ENCODE data around the gene SPATA25. TPM values are rescaled to one million over a fixed set of nuclear protein-coding genes. Genes with fewer than 3 reads are reported as not detected.

The SPATA25 gene
- total RNA-seq, 2 experiments from 2014 or later = 0.55 to 1.2 TPM

- Mint-ChIP-seq H3K9me3 (ENCODE audit: low read depth) (no peaks in the 10 kb centered on the region), H3K4me1 (no peaks in the 10 kb centered on the region), H3K27ac (no peak overlapping the region), H3K27me3 (peaks cover 20% of the 10 kb centered on the region), H3K4me3 (no peak overlapping the region), H3K36me3 (no peaks in the 10 kb centered on the region)
- no peak for DNase-seq
- CTCF ChIA-PET = interaction anchor here (1.0 to 1.6 kb wide), 2 partner anchors 29 to 123 kb away, joined by 3 read pairs; no protein-coding TSS in a partner anchor
- ATAC-seq = no peak
These were observed 34.1 kb upstream of the SPATA25 start for GRCh38 chr20:45921337-45922189.

DNA sequence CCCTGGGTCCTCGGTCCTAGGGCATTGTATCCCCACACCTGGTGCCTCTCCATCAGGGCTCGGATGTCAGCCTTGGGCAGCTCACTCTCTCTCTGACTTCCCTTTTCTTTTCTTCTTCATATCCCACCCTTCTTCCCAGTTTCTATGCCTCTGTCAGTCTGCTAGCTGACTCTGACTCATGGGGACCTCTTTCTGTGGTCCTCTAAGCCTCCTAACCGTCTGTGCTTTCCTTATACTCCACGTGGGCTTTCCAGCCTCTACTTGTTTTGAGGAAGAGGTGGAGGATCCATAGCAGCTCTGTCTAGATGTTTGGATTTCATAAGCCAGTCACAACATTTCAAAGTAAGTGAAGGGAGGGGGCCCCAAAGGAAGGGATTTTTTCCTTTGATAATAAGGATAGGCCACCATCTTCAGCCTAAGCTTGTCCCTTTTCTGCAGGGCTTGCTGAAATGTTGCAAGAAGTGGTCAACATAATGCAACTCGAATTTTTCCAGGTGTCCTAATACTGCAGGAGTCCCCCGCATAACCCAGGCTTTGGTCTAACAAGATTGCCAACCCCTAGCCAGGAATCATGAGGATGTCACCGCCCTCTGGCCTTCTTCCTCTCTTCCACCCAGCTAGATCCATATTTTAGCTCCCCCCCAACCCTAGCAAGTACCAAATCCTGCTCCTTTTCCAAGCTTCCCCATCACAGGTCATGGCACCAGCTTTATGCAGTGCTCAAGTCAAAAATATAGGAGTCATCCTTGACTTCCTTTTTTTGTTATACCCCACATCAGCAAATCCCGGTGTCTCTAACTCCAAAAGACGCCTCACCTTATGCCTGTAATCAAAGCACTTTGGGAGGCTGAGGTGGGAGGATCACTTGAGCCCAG is 33.3 kb upstream of the SPATA25 start:
- no peak for DNase-seq
- Mint-ChIP-seq H3K36me3 (no peaks in the 10 kb centered on the region), H3K4me3 (no peak overlapping the region), H3K27ac (no peak overlapping the region), H3K9me3 (ENCODE audit: low read depth) (no peaks in the 10 kb centered on the region), H3K4me1 (no peaks in the 10 kb centered on the region), H3K27me3 (peaks cover 25% of the 10 kb centered on the region)
- ATAC-seq = no peak
- CTCF ChIA-PET = interaction anchor here (1.1 to 1.7 kb wide), 3 partner anchors 13 to 122 kb away, joined by 3 to 4 read pairs (median 3); no protein-coding TSS in a partner anchor

- ATAC-seq = no peak
- CTCF ChIA-PET = interaction anchor here (0.8 to 1.7 kb wide), 5 partner anchors 14 to 120 kb away, joined by 3 to 4 read pairs (median 3); no protein-coding TSS in a partner anchor
- H3K4me3 Mint-ChIP-seq = no peak overlapping the region
- no peak for DNase-seq
- no peaks in the 10 kb centered on the region for H3K36me3 Mint-ChIP-seq
- no peaks in the 10 kb centered on the region for H3K9me3 Mint-ChIP-seq (ENCODE audit: low read depth)
- peaks cover 28% of the 10 kb centered on the region for H3K27me3 Mint-ChIP-seq
- H3K27ac Mint-ChIP-seq = no peak overlapping the region
- no peaks in the 10 kb centered on the region for H3K4me1 Mint-ChIP-seq
These were observed 32.3 kb upstream of the SPATA25 start for GRCh38 chr20:45919542-45920399.

GRCh38 chr20:45918779-45919537 is 31.5 kb upstream of the SPATA25 start:
- H3K27ac Mint-ChIP-seq = no peak overlapping the region
- no peak overlapping the region for H3K4me3 Mint-ChIP-seq
- peaks cover 30% of the 10 kb centered on the region for H3K27me3 Mint-ChIP-seq
- no peak for ATAC-seq
- no peaks in the 10 kb centered on the region for H3K9me3 Mint-ChIP-seq (ENCODE audit: low read depth)
- peaks cover 3% of the 10 kb centered on the region for H3K4me1 Mint-ChIP-seq
- H3K36me3 Mint-ChIP-seq = no peaks in the 10 kb centered on the region
- no peak for DNase-seq
- CTCF ChIA-PET = interaction anchor here (0.8 to 1.7 kb wide), 4 partner anchors 15 to 119 kb away, joined by 3 to 4 read pairs (median 4); no protein-coding TSS in a partner anchor

GRCh38 chr20:45918182-45918737 is 30.8 kb upstream of the SPATA25 start:
- ATAC-seq (no peak), DNase-seq (no peak)
- H3K4me3 Mint-ChIP-seq = no peak overlapping the region
- no peaks in the 10 kb centered on the region for H3K36me3 Mint-ChIP-seq
- peaks cover 30% of the 10 kb centered on the region for H3K27me3 Mint-ChIP-seq
- H3K27ac Mint-ChIP-seq = no peak overlapping the region
- no peaks in the 10 kb centered on the region for H3K9me3 Mint-ChIP-seq (ENCODE audit: low read depth)
- H3K4me1 Mint-ChIP-seq = peaks cover 3% of the 10 kb centered on the region
- CTCF ChIA-PET = interaction anchor here (1.4 kb wide), 1 partner anchor 16 kb away, joined by 4 read pairs; no protein-coding TSS in a partner anchor

GRCh38 chr20:45917790-45918141 is 30.3 kb upstream of the SPATA25 start:
- ATAC-seq = no peak
- Mint-ChIP-seq H3K9me3 (ENCODE audit: low read depth) (no peaks in the 10 kb centered on the region), H3K36me3 (no peaks in the 10 kb centered on the region), H3K27me3 (peaks cover 30% of the 10 kb centered on the region), H3K4me1 (peaks cover 3% of the 10 kb centered on the region), H3K4me3 (no peak overlapping the region), H3K27ac (no peak overlapping the region)
- no peak for DNase-seq
- CTCF ChIA-PET = no interaction called here

DNA sequence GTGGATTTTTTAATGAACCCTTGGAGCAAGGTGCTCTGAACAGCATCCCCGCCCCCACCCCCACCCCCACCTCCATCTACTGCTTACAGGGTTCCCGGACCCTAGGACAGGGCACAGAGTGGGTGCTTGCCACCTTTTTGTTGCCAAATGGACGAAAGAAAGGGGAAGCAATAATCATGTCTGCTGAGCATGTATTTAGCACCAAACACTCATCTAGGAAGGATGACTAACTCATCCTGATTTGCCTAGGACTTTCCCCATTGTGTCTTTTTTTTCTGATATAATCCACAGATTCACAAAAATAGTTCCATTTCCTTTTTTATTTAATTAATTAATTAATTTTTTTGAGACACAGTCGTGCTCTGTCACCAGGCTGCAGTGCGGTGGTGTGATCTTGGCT is 25.7 kb upstream of the SPATA25 start:
- ATAC-seq (no peak), DNase-seq (no peak)
- Mint-ChIP-seq H3K9me3 (ENCODE audit: low read depth) (no peaks in the 10 kb centered on the region), H3K27me3 (peaks cover 20% of the 10 kb centered on the region), H3K4me1 (peaks cover 22% of the 10 kb centered on the region), H3K4me3 (no peak overlapping the region), H3K36me3 (no peaks in the 10 kb centered on the region), H3K27ac (no peak overlapping the region)
- CTCF ChIA-PET = no interaction called here

- no peak overlapping the region for H3K27ac Mint-ChIP-seq
- H3K9me3 Mint-ChIP-seq (ENCODE audit: low read depth) = no peaks in the 10 kb centered on the region
- DNase-seq (no peak), ATAC-seq (no peak)
- CTCF ChIA-PET = interaction anchor here (0.9 kb wide), 1 partner anchor 57 kb away, joined by 3 read pairs; no protein-coding TSS in a partner anchor
- no peaks in the 10 kb centered on the region for H3K36me3 Mint-ChIP-seq
- H3K4me3 Mint-ChIP-seq = no peak overlapping the region
- H3K27me3 Mint-ChIP-seq = peaks cover 20% of the 10 kb centered on the region
- peaks cover 22% of the 10 kb centered on the region for H3K4me1 Mint-ChIP-seq
These were observed 24.9 kb upstream of the SPATA25 start for GRCh38 chr20:45912344-45912682.

- H3K4me3 Mint-ChIP-seq = peak within 1 kb of the TSS; percentile 67
- no peaks in the 10 kb centered on the region for H3K36me3 Mint-ChIP-seq
- DNase-seq (peak; percentile 59), ATAC-seq (no peak)
- no peaks in the 10 kb centered on the region for H3K9me3 Mint-ChIP-seq (ENCODE audit: low read depth)
- peak within 1 kb of the TSS; percentile 71 for H3K27ac Mint-ChIP-seq
- CTCF ChIA-PET = interaction anchor here (0.9 to 2.5 kb wide), 3 partner anchors 12 to 102 kb away, joined by 3 to 9 read pairs (median 4); no protein-coding TSS in a partner anchor
- peaks cover 22% of the 10 kb centered on the region for H3K4me1 Mint-ChIP-seq
- peaks cover 20% of the 10 kb centered on the region for H3K27me3 Mint-ChIP-seq
These were observed 24.3 kb upstream of the SPATA25 start, which contains the start of gene PLTP for GRCh38 chr20:45911486-45912343. Gene PLTP, minus strand, starts transcription at chr20:45912155. Its CDS starts 703 bp downstream, at chr20:45911452.

DNA sequence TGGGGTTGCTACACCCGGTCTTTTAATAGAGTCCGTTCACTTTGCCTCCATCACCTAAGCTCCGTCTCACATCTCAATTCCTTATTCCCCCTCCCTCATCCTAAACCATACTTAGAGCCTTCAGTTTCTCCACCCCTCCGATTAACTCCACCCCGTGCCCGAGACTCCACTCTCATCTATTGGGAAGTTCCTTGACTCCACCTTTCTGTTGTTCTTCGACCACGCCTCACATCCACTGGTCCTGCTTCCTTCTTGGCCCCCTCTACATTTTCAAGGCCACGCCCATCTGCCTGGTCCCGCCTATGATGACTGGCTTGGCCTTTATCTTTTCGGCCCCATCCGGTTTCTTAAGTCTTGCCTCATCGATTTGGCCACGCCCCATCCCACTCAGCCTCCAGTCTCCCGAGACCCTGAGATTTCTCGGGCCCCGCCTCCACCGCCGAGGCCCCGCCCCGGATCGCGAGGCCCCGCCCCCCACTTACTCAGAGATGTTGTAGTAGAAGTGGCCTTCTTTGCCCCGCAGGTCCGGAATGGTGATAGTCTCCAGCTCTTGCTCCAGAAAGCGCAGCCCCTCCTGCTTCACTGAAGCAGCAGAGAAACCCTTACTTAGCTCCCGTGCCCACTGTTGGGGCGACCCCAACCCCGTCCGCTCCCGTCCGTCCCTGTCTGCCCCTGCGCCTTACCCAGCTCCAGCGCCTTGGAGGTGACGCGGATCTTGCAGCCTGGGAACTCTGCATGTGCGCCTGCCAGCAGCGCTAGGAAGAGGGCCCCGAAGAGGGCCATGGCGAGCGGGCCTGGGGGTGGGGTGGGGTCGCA is 23.5 kb upstream of the SPATA25 start:
- peaks cover 15% of the 10 kb centered on the region for H3K27me3 Mint-ChIP-seq
- ATAC-seq (peak; percentile 96), DNase-seq (peak; percentile 98)
- no peaks in the 10 kb centered on the region for H3K36me3 Mint-ChIP-seq
- CTCF ChIA-PET = interaction anchor here (0.7 to 2.5 kb wide), 5 partner anchors 12 to 103 kb away, joined by 3 to 9 read pairs (median 4); partner anchors contain the start of gene ZNF335
- H3K27ac Mint-ChIP-seq = peak overlapping the region; percentile 71
- H3K4me3 Mint-ChIP-seq = peak overlapping the region; percentile 67
- peaks cover 22% of the 10 kb centered on the region for H3K4me1 Mint-ChIP-seq
- H3K9me3 Mint-ChIP-seq (ENCODE audit: low read depth) = no peaks in the 10 kb centered on the region
